Measurements from ENCODE around the gene VENTX.
A peak's percentile ranks its signal among the peaks of the same experiment; 100 is the strongest.
"Not testable (repeated sequence)": the region's sequence is repeated elsewhere in the genome, so short reads cannot be mapped to it uniquely, and the experiment has no call there.

The VENTX gene

GRCh38 chr10:133258818-133259601 lies 21.4 kb downstream of the VENTX start:
- DNase-seq = peak; percentile 98

GRCh38 chr10:133259602-133259989 lies 21.9 kb downstream of the VENTX start:
- no peak for DNase-seq

GRCh38 chr10:133260895-133261725 lies 23.5 kb downstream of the VENTX start:
- peak; percentile 75 for DNase-seq

- peak; percentile 85 for DNase-seq
Measured at GRCh38 chr10:133261726-133262325, 24.2 kb downstream of the VENTX start.

- DNase-seq = no peak
Measured at GRCh38 chr10:133262696-133263095, 25.0 kb downstream of the VENTX start.

- DNase-seq = no peak
Measured at GRCh38 chr10:133263674-133264073, 26.0 kb downstream of the VENTX start.

- peak; percentile 74 for DNase-seq
Measured at GRCh38 chr10:133264461-133264860, 26.8 kb downstream of the VENTX start.

- not testable (repeated sequence) for DNase-seq
Measured at GRCh38 chr10:133265052-133265451, 27.4 kb downstream of the VENTX start.

- DNase-seq = no peak
Measured at GRCh38 chr10:133266056-133266795, 28.6 kb downstream of the VENTX start.

- DNase-seq = no peak
Measured at GRCh38 chr10:133267293-133267692, 29.6 kb downstream of the VENTX start.

GRCh38 chr10:133267829-133268228 lies 30.2 kb downstream of the VENTX start:
- no peak for DNase-seq

- no peak for DNase-seq
Measured at GRCh38 chr10:133268532-133268931, 30.9 kb downstream of the VENTX start.

- no peak for DNase-seq
Measured at GRCh38 chr10:133269367-133269766, 31.7 kb downstream of the VENTX start.

GRCh38 chr10:133270204-133270603 lies 32.5 kb downstream of the VENTX start:
- no peak for DNase-seq

GRCh38 chr10:133270773-133271297 lies 33.2 kb downstream of the VENTX start:
- DNase-seq = no peak

- DNase-seq = no peak
Measured at GRCh38 chr10:133271521-133272300, 34.1 kb downstream of the VENTX start.

- no peak for DNase-seq
Measured at GRCh38 chr10:133272301-133272963, 34.8 kb downstream of the VENTX start.

- DNase-seq = no peak
Measured at GRCh38 chr10:133272964-133273420, 35.3 kb downstream of the VENTX start.

GRCh38 chr10:133273534-133274143 lies 36.0 kb downstream of the VENTX start:
- DNase-seq = no peak

Measured in CD4-positive, alpha-beta T cell treated with Interleukin-4 for 4 hours (primary cell).